Muscle layer of duodenum (tissue), 2 donors: ENCODE measurements around the gene NR2C2AP.

ENCODE experiments used
- H3K27ac ChIP-seq: one replicate; pipeline ENCODE4 v1.7.0; 2013; ENCODE audit warnings: mild to moderate bottlenecking, low read length
- H3K27me3 ChIP-seq: one replicate; pipeline ENCODE4 v1.7.0; 2013; ENCODE audit warnings: low read depth, mild to moderate bottlenecking, control low read depth, low read length
- H3K36me3 ChIP-seq, 2 donors: one replicate each; pipeline ENCODE4 v1.7.0; 2013; ENCODE audit warnings: low read length in 2 of 2, control low read depth in 1 of 2, mild to moderate bottlenecking in 1 of 2; ENCODE audit not compliant: insufficient read depth in 2 of 2, control insufficient read depth in 1 of 2
- H3K4me1 ChIP-seq, 2 donors: one replicate each; pipeline ENCODE4 v1.7.0; 2013; ENCODE audit warnings: low read length in 2 of 2, mild to moderate bottlenecking in 2 of 2, control low read depth in 1 of 2, moderate library complexity in 1 of 2; ENCODE audit not compliant: insufficient read depth in 2 of 2, control insufficient read depth in 1 of 2
- H3K4me3 ChIP-seq, 2 donors: one replicate each; pipeline ENCODE4 v1.7.0; 2013; ENCODE audit warnings: low read length in 2 of 2, low read depth in 1 of 2, mild to moderate bottlenecking in 1 of 2
- H3K9me3 ChIP-seq, 2 donors: one replicate each; pipeline ENCODE4 v1.7.0; 2013; ENCODE audit warnings: low read length in 2 of 2, control low read depth in 1 of 2, mild to moderate bottlenecking in 1 of 2; ENCODE audit not compliant: control insufficient read depth in 1 of 2
- donor health status: healthy.

The NR2C2AP gene

DNA sequence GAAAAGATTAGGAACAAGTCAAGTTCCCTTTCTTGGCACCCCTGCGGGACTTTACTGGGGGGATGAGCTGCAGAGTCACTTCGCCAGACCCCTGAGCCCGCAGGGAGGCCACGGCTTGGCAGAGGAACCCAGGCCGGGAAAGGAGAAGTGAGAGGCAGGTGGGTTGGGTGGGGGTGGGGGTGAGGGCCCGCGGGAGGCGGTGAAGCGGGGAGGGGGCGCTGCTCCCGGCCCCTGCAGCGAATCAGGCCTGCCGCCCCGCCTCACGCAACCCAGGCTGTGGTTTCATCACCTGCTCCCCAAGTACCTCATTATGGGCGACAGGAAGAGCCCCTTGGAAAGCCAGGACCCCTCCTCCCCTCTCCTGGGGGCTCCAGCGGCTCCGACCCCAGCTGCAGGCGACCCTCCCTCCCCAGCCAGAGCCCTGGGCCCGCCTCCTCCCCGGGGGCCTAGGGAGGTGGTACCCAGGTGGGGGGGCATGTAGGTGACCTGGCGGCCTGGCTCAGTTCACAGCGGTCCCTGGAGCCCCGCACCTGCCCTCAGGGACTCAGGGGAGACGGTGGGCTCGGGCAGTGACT, 42.7 kb downstream of the NR2C2AP start:
- no peaks in the 10 kb centered on the region for H3K9me3 ChIP-seq
- H3K4me3 ChIP-seq = no peak overlapping the region
- no peaks in the 10 kb centered on the region for H3K4me1 ChIP-seq
- no peaks in the 10 kb centered on the region for H3K27me3 ChIP-seq
- peaks cover 0 to 12% of the 10 kb centered on the region in 2 donors for H3K36me3 ChIP-seq
- H3K27ac ChIP-seq = no peak overlapping the region

DNA sequence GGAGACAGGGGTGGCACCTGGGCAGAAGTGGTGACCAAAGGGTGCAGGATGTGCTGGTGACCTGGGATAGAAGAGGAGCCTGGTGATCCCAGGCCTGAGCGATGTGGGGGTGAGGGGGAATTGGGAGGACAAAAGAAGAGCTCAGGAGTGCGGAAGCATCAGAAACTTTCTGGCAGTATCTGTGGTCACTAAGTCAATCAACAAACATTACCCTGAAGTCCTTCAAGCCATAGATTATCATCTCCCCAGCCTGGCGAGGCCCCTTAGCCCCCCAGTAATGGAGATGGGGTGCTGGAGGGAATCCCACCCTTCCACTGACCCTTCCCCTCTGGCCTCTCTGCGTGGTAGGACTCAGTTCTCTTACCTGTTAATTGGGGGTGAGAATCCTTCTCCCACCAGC, 43.7 kb downstream of the NR2C2AP start:
- Histone ChIP-seq H3K36me3 (peaks cover 0 to 12% of the 10 kb centered on the region in 2 donors), H3K4me3 (no peak overlapping the region), H3K27ac (no peak overlapping the region), H3K4me1 (no peaks in the 10 kb centered on the region), H3K9me3 (no peaks in the 10 kb centered on the region), H3K27me3 (no peaks in the 10 kb centered on the region)

DNA sequence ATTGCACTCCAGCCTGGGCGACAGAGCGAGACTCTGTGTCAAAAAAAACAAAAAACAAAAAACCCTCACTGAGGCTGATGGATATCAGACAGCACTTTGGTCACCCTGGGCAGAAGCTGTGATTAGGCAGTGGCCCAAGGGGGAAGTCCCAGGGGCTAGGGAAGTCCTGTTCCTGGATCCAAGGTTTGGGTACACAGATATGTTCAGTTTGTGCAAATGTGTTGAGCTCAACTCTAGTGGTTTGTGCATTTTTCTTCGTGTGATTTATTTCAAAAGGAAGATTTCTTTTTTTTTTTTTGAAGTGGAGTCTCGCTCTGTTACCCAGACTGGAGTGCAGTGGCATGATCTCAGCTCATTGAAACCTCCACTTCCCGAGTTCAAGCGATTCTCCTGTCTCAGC, 45.4 kb downstream of the NR2C2AP start:
- Histone ChIP-seq H3K36me3 (peaks cover 0 to 12% of the 10 kb centered on the region in 2 donors), H3K4me3 (no peak overlapping the region), H3K27me3 (no peaks in the 10 kb centered on the region), H3K9me3 (no peaks in the 10 kb centered on the region), H3K27ac (no peak overlapping the region), H3K4me1 (no peaks in the 10 kb centered on the region)

DNA sequence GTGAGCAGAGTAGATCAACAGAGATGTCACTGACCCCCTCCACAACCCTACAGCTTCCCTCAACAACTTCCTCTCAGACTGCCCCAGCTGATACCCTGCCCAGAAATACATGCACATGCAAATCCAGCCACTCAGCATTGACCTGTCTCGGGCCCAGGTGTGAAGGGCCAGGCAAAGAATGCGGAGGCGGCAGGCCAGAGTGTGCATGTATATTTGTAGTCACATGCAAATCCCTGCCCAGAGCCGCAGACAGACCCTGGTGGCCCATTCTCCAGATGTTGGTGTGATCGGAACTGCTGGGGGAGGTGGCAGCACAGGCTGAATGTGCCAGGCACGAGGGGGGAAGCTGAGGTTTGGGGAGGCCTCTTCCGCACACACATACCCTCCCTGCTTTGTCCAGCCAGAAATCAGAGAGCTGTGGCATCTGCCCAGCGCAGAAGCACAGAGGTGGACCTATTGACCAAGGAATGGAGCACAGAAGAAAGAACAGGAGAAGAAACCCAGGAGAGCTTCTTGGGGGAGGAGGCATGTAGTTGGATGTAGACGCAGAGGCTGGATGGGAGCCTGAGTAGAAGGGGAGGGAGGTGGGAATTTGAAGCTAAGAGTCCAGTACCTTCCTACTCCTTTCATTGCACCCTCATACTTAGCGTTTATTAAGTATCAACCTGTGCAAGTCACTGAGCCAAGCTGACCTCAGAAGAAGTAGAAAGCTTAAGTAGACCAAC, 47.6 kb downstream of the NR2C2AP start:
- peaks cover 0 to 12% of the 10 kb centered on the region in 2 donors for H3K36me3 ChIP-seq
- H3K4me3 ChIP-seq = no peak overlapping the region
- H3K4me1 ChIP-seq = no peaks in the 10 kb centered on the region
- no peaks in the 10 kb centered on the region for H3K27me3 ChIP-seq
- H3K9me3 ChIP-seq = no peaks in the 10 kb centered on the region
- H3K27ac ChIP-seq = no peak overlapping the region

DNA sequence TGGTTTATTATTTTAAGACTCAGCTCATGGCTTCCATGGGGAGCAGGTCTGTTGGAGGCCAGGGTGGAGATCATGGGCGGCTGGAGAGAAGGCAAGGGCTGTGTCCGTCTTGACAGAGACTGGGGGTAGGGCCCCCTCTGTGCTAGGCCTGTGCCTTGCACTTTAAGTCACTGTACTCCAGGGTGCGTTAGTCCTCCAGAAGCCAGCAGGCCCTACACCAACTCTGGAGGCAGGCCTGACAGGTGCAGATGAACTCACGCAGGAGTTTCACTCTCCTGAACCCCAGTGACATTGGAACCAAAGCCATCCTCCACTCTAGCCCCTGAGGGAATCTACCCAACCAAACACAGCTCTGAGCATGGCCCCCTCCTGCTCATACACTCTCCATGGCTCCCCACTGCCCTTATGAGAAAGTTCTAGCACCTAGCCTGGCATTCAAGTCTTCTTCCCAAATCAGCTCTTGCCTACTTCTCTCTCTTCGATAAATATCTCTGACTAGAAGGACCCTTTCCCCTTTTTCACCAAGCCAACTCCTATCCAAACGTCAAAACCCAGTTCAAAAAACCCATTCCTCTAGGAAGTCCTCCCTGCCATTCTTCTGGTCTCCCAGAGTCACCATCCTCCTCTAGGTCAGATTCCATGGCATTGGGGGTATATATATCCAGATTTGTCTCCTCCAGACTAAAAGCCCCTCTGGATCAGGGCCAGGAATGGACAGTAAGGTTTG, 48.3 kb downstream of the NR2C2AP start:
- Histone ChIP-seq H3K36me3 (peaks cover 0 to 12% of the 10 kb centered on the region in 2 donors), H3K27me3 (no peaks in the 10 kb centered on the region), H3K4me3 (no peak overlapping the region), H3K27ac (no peak overlapping the region), H3K4me1 (no peaks in the 10 kb centered on the region), H3K9me3 (no peaks in the 10 kb centered on the region)

DNA sequence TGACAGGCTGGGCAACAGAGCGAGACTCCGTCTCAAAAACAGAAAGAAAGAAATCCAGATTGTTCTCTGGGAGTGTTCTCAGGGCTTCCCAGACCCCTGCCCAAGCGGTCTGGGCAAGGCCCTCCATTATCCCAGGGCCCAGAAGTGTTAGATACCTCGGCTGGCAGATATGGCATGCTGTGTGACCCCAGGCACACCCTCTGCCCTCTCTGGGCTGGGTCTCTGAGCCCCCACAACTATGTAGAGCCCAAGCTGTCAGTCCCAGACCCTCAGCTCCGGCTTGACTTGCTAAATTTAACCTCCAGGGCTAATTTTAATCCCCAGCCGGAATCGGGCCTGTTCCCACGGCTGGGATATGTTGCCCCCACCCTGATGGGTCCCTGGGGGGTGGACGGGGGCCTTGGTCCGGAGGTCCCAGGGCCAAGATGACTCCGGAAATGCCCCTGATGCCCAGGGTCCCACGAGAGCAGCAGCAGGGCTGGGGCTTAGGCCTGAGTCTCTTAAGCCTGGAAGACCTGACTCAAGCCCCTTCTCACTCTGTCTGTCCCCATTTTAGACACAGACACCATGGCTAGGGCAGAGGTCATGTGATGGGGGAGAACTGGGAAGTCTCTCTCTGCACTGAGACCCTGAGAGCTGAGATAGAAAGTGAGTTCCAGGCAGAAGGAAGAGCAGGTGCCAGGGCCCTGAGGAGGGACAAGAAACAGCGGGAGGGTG, 50.4 kb downstream of the NR2C2AP start:
- no peak overlapping the region for H3K27ac ChIP-seq
- no peaks in the 10 kb centered on the region for H3K4me1 ChIP-seq
- H3K9me3 ChIP-seq = no peaks in the 10 kb centered on the region
- no peak overlapping the region for H3K4me3 ChIP-seq
- peaks cover 4 to 25% of the 10 kb centered on the region in 2 donors for H3K36me3 ChIP-seq
- H3K27me3 ChIP-seq = no peaks in the 10 kb centered on the region

DNA sequence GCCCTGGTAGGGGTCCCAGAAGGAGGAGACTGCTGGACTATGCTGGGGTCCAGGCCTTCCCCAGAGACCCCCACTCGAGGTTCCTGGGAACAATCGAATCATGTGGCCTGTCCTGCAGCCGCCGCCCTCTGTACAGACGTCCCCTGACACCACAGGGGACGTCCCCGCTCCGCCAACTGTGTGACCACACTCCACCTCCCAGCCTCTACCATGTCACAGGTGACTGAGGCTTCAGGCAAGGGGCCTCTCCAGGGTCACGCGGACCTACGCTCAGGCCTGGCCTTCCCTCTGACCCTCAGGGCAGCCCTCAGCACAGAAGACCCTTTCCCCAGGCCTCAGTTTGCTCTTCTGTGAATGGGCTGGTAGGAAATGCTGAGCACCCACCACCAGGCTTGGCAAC, 51.8 kb downstream of the NR2C2AP start:
- Histone ChIP-seq H3K4me3 (no peak overlapping the region), H3K27me3 (no peaks in the 10 kb centered on the region), H3K9me3 (no peaks in the 10 kb centered on the region), H3K4me1 (no peaks in the 10 kb centered on the region), H3K27ac (no peak overlapping the region), H3K36me3 (peaks cover 9 to 32% of the 10 kb centered on the region in 2 donors)
